ENCODE results near the gene GRIK5. TPM values are rescaled to one million over a fixed set of nuclear protein-coding genes. Genes with fewer than 3 reads are reported as not detected.
A peak's percentile ranks its signal among the peaks of the same experiment; 100 is the strongest.

GRIK5 gene
- total and polyA plus RNA-seq, 2 donors from 2014 or later: 8.9 to 16.2 TPM

GRCh38 chr19:42068756-42069571 lies 1.0 kb downstream of the GRIK5 start:
- Histone ChIP-seq H3K9me3 (ENCODE audit: control insufficient read depth in 2 of 3, insufficient read depth in 1 of 3, low read length in 3 of 3) (no peaks in the 10 kb centered on the region), H3K27me3 (ENCODE audit: control insufficient read depth, insufficient read depth, low read length) (no peaks in the 10 kb centered on the region), H3K27ac (ENCODE audit: low read depth in 2 of 2, low read length in 2 of 2) (no peak overlapping the region), H3K36me3 (ENCODE audit: control insufficient read depth in 2 of 3, insufficient read depth in 3 of 3, low read length in 3 of 3) (no peaks in the 10 kb centered on the region), H3K4me3 (ENCODE audit: low read length in 3 of 3) (peak overlapping the region in 2 of 3 donors; percentile 35 to 39), H3K4me1 (ENCODE audit: control insufficient read depth in 2 of 3, insufficient read depth in 2 of 3, low read depth in 1 of 3, low read length in 3 of 3) (no peaks in the 10 kb centered on the region), H3K9ac (ENCODE audit: low read length in 3 of 3) (peak overlapping the region in 1 of 3 donors; percentile 34)
- intact Hi-C loops (cut with DNase I): no loop called here
- FAIRE-seq (no peak), DNase-seq (peak in 4 of 5 donors; percentile 19 to 68 (median 52))
- TF ChIP-seq CTCF (IDR thresholded peaks at IDR 0.05; ENCODE audit: borderline replicate concordance, extremely low read depth, insufficient read depth): no peak

GRCh38 chr19:42068361-42068755 lies 1.6 kb downstream of the GRIK5 start:
- H3K9ac ChIP-seq (ENCODE audit: low read length in 3 of 3): no peak overlapping the region
- no peaks in the 10 kb centered on the region for H3K4me1 ChIP-seq (ENCODE audit: control insufficient read depth in 2 of 3, insufficient read depth in 2 of 3, low read depth in 1 of 3, low read length in 3 of 3)
- no peaks in the 10 kb centered on the region for H3K36me3 ChIP-seq (ENCODE audit: control insufficient read depth in 2 of 3, insufficient read depth in 3 of 3, low read length in 3 of 3)
- H3K9me3 ChIP-seq (ENCODE audit: control insufficient read depth in 2 of 3, insufficient read depth in 1 of 3, low read length in 3 of 3): no peaks in the 10 kb centered on the region
- intact Hi-C loops (cut with DNase I): no loop called here
- H3K27ac ChIP-seq (ENCODE audit: low read depth in 2 of 2, low read length in 2 of 2): no peak overlapping the region
- DNase-seq: peak in 2 of 5 donors; percentile 29 to 54
- TF ChIP-seq CTCF (IDR thresholded peaks at IDR 0.05; ENCODE audit: borderline replicate concordance, extremely low read depth, insufficient read depth): no peak
- H3K27me3 ChIP-seq (ENCODE audit: control insufficient read depth, insufficient read depth, low read length): no peaks in the 10 kb centered on the region
- peak overlapping the region in 2 of 3 donors; percentile 7 to 35 for H3K4me3 ChIP-seq (ENCODE audit: low read length in 3 of 3)
- FAIRE-seq: no peak

DNA sequence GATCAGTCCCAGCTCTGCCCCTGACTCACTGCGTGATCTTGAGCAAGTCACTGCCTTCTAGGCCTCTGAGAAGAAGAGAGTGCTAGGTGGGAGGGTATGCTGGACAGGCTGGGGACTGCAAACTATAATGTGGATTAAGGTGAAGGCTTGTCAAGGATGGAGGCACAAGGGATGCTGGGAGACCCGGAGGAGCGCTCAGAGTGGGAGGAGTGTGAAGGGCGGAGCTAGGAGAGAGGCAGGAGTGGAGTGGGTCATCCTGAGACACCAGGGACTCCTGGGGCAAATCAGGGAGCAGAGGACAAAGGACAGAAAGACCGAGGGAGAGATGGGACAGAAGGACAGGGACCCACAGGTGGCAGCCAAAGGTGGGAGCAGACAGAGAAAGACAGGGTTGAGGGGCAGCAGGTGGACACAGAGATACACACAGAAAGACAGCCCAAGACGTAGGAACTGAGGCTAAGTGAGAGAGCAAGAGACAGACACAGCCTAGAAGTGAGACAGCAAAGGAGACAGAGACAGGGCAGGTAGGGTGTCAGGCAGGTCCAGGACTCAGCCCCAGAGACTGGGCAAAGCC lies 2.6 kb downstream of the GRIK5 start:
- H3K4me1 ChIP-seq (ENCODE audit: control insufficient read depth in 2 of 3, insufficient read depth in 2 of 3, low read depth in 1 of 3, low read length in 3 of 3): no peaks in the 10 kb centered on the region
- no peak overlapping the region for H3K4me3 ChIP-seq (ENCODE audit: low read length in 3 of 3)
- intact Hi-C loops (cut with DNase I): no loop called here
- H3K9me3 ChIP-seq (ENCODE audit: control insufficient read depth in 2 of 3, insufficient read depth in 1 of 3, low read length in 3 of 3): no peaks in the 10 kb centered on the region
- no peak overlapping the region for H3K27ac ChIP-seq (ENCODE audit: low read depth in 2 of 2, low read length in 2 of 2)
- no peaks in the 10 kb centered on the region for H3K36me3 ChIP-seq (ENCODE audit: control insufficient read depth in 2 of 3, insufficient read depth in 3 of 3, low read length in 3 of 3)
- no peak overlapping the region for H3K9ac ChIP-seq (ENCODE audit: low read length in 3 of 3)
- no peak for TF ChIP-seq CTCF (IDR thresholded peaks at IDR 0.05; ENCODE audit: borderline replicate concordance, extremely low read depth, insufficient read depth)
- DNase-seq (peak in 2 of 5 donors; percentile 17 to 23), FAIRE-seq (no peak)
- no peaks in the 10 kb centered on the region for H3K27me3 ChIP-seq (ENCODE audit: control insufficient read depth, insufficient read depth, low read length)

Measured in kidney (tissue), 14 donors.